A549 (cell line): ENCODE measurements around the gene ADARB2. TPM values are rescaled to one million over a fixed set of nuclear protein-coding genes. Genes with fewer than 3 reads are reported as not detected.

Experiments used
- ATAC-seq, 2 experiments: fragments of 200-7000 bp in 1 of 2; fragments of >200 bp in 1 of 2; cut with Nextera tagmentation in 1 of 2; cut with Tn5 transposase in 1 of 2; 3 replicates each; pipeline versions ENCODE4 v1.8.0 to v1.9.1; 2018 to 2020; ENCODE audit warnings: mild to moderate bottlenecking in 1 of 2, moderate library complexity in 1 of 2
- CTCF ChIA-PET: fragments of 300-600 bp; sonication (Branson Sonifier 250); formaldehyde crosslinking; extraction: SDS; loops from one replicate; lab custom pipeline; 2021; ENCODE audit warnings: antibody characterized with exemption, inconsistent platforms; lab: Yijun Ruan, JAX
- POLR2A ChIA-PET: fragments of 350-600 bp; formaldehyde crosslinking; extraction: SDS; loops from one replicate; lab custom pipeline; 2021; ENCODE audit warnings: antibody characterized with exemption, inconsistent platforms; lab: Yijun Ruan, JAX
- DNase-seq, 2 experiments: peaks; one replicate each; pipeline versions ENCODE4 v3.0.0 to v3.0.0-alpha.2; 2011 to 2016; ENCODE audit warnings: low read depth in 1 of 2, low spot score in 1 of 2
- FAIRE-seq: peaks from 2 replicates; lab custom pipeline; 2011; peaks lifted over from hg19 to GRCh38; lab: Jason Lieb, UNC
- H3K27ac ChIP-seq, 2 experiments: fragments of >200 bp; sonication (Bioruptor Twin); formaldehyde crosslinking; 3 replicates each; pipeline ENCODE4 v1.5.1; 2016 to 2017
- H3K4me1 ChIP-seq: fragments of >200 bp; sonication (Bioruptor Twin); formaldehyde crosslinking; 3 replicates; pipeline ENCODE4 v1.6.1; 2016
- H3K4me2 ChIP-seq: fragments of >200 bp; sonication (Bioruptor Twin); formaldehyde crosslinking; 3 replicates; pipeline ENCODE4 v1.6.1; 2016
- H3K4me3 ChIP-seq: fragments of >200 bp; sonication (Bioruptor Twin); formaldehyde crosslinking; 3 replicates; pipeline ENCODE4 v1.5.1; 2016
- H3K9me3 ChIP-seq: fragments of >200 bp; sonication (Bioruptor Twin); formaldehyde crosslinking; 3 replicates; pipeline ENCODE4 v1.6.1; 2016
- CEBPB ChIP-seq, 2 experiments: fragments of >200 bp in 1 of 2; sonication (Bioruptor Twin) in 1 of 2; formaldehyde crosslinking in 1 of 2; IDR thresholded peaks; 2 replicates each; pipeline ENCODE4 v1.6.1; 2012 to 2016
- CHD4 ChIP-seq: fragments of 200-600 bp; sonication (generic); IDR thresholded peaks from 2 replicates; pipeline ENCODE4 v1.6.1; 2016; ENCODE audit warnings: antibody characterized with exemption, mild to moderate bottlenecking, borderline replicate concordance
- CTCF ChIP-seq: fragments of >200 bp; sonication (Bioruptor Twin); formaldehyde crosslinking; IDR thresholded peaks from 3 replicates; pipeline ENCODE4 v1.5.1; 2016
- EHF ChIP-seq: fragments of 250-450 bp; sonication (Bioruptor Pico); IDR thresholded peaks from 2 replicates; pipeline ENCODE4 v1.5.0; 2020; ENCODE audit warnings: mild to moderate bottlenecking
- EP300 ChIP-seq, 2 experiments: fragments of >200 bp; sonication (Bioruptor Twin); formaldehyde crosslinking; IDR thresholded peaks; 2 replicates in 1 of 2; 3 replicates in 1 of 2; pipeline ENCODE4 v1.6.1; 2016 to 2017
- FOXS1 ChIP-seq: fragments of 250-450 bp; sonication (Bioruptor Pico); IDR thresholded peaks from 2 replicates; pipeline ENCODE4 v1.5.0; 2020; ENCODE audit warnings: mild to moderate bottlenecking, moderate library complexity
- GATA3 ChIP-seq: IDR thresholded peaks from 2 replicates; pipeline ENCODE4 v1.6.1; 2012; ENCODE audit warnings: borderline replicate concordance
- HDAC2 ChIP-seq: fragments of 200-600 bp; sonication (generic); IDR thresholded peaks from 2 replicates; pipeline ENCODE4 v1.6.1; 2016
- HES2 ChIP-seq: fragments of >200 bp; sonication (Bioruptor Twin); formaldehyde crosslinking; IDR thresholded peaks from 2 replicates; pipeline ENCODE4 v1.6.1; 2016
- HEYL ChIP-seq: fragments of 250-450 bp; sonication (Bioruptor Pico); IDR thresholded peaks from 2 replicates; pipeline ENCODE4 v1.8.0; 2021; ENCODE audit warnings: mild to moderate bottlenecking, moderate library complexity
- HMGXB4 ChIP-seq: fragments of 250-450 bp; sonication (Bioruptor Pico); IDR thresholded peaks from 2 replicates; pipeline ENCODE4 v1.5.0; 2021; ENCODE audit warnings: mild to moderate bottlenecking, moderate library complexity, borderline replicate concordance
- JUN ChIP-seq, 2 experiments: fragments of >200 bp; sonication (Bioruptor Twin); formaldehyde crosslinking; IDR thresholded peaks; 2 replicates in 1 of 2; 3 replicates in 1 of 2; pipeline ENCODE4 v1.6.1; 2016 to 2017
- JUNB ChIP-seq: fragments of >200 bp; sonication (Bioruptor Twin); formaldehyde crosslinking; IDR thresholded peaks from 2 replicates; pipeline ENCODE4 v1.6.1; 2016
- NPAS2 ChIP-seq: fragments of 250-450 bp; sonication (Bioruptor Pico); IDR thresholded peaks from 2 replicates; pipeline ENCODE4 v1.8.0; 2022; ENCODE audit warnings: mild to moderate bottlenecking, moderate library complexity, borderline replicate concordance
- PBX3 ChIP-seq: IDR thresholded peaks from 2 replicates; pipeline ENCODE4 v1.6.1; 2012
- POLR2AphosphoS2 ChIP-seq: conservative IDR thresholded peaks from 2 replicates; pipeline ENCODE4 v1.6.1; 2012; ENCODE audit warnings: low read length, improper control_type of control experiment, inconsistent platforms
- RCOR1 ChIP-seq: fragments of 150-350 bp; IDR thresholded peaks from 2 replicates; pipeline ENCODE4 v1.6.1; 2014; ENCODE audit warnings: antibody characterized with exemption, low read length, low read depth
- REST ChIP-seq: fragments of 200-600 bp; sonication (generic); IDR thresholded peaks from 2 replicates; pipeline ENCODE4 v1.6.1; 2016; ENCODE audit warnings: antibody characterized with exemption, mild to moderate bottlenecking, moderate library complexity
- RFX5 ChIP-seq: fragments of 450-650 bp; IDR thresholded peaks from 2 replicates; pipeline ENCODE4 v1.7.1; 2014; ENCODE audit warnings: antibody characterized with exemption, mild to moderate bottlenecking, moderate library complexity
- RNF2 ChIP-seq: fragments of 200-600 bp; sonication (generic); IDR thresholded peaks from 2 replicates; pipeline ENCODE4 v1.6.1; 2016; ENCODE audit warnings: low read depth, mild to moderate bottlenecking, antibody characterized with exemption, moderate library complexity, borderline replicate concordance
- SREBF2 ChIP-seq: fragments of 450-650 bp; IDR thresholded peaks from 2 replicates; pipeline ENCODE4 v1.6.1; 2014; ENCODE audit warnings: mild to moderate bottlenecking, moderate library complexity
- ZNF302 ChIP-seq: fragments of 250-450 bp; sonication (Bioruptor Pico); IDR thresholded peaks from 2 replicates; pipeline ENCODE4 v1.9.0; 2021; ENCODE audit warnings: inconsistent platforms, mild to moderate bottlenecking, moderate library complexity
- ZSCAN20 ChIP-seq: fragments of 250-450 bp; sonication (Bioruptor Pico); IDR thresholded peaks from 2 replicates; pipeline ENCODE4 v1.8.0; 2022; ENCODE audit warnings: mild to moderate bottlenecking, moderate library complexity
- WGBS: methylation state at CpG from one replicate; pipeline ENCODE4 v1.1.6; 2017; ENCODE audit errors: missing lambda C conversion rate; 5-methylcytosine and 5-hydroxymethylcytosine counted together
- polyA plus RNA-seq, 4 experiments: library from polyadenylated mRNA; depleted of rRNA in 3 of 4; stranded (reverse); fragments of >200 nt; fragmentation: RNase III in 1 of 4; extraction: RNeasy Plus Mini Kit Qiagen cat#74134 plus additional on column Dnase treatment in 1 of 4; gene quantifications; 2 replicates in 3 of 4; 3 replicates in 1 of 4; pipeline ENCODE4 v1.2.3, GENCODE V29; 2011 to 2017

Gene ADARB2
- polyA plus RNA-seq, 2 of the 4 experiments (the other 2 are of a cell fraction): not detected

- DNase-seq (no peak), FAIRE-seq (no peak), ATAC-seq (no peak)
- 8% methylated on average over 3 of the region's 3 CpGs for WGBS
- Histone ChIP-seq H3K4me3 (no peak overlapping the region), H3K4me2 (no peak overlapping the region), H3K4me1 (no peaks in the 10 kb centered on the region), H3K9me3 (no peaks in the 10 kb centered on the region), H3K27ac (no peak overlapping the region)
- ChIA-PET POLR2A (no interaction called here), CTCF (no interaction called here)
- TF ChIP-seq PBX3 (no peak), POLR2AphosphoS2 (no peak), HEYL (CRISPR knock-in tag) (no peak)
Measured at GRCh38 chr10:1661416-1661815, 75.9 kb downstream of the ADARB2 start.

GRCh38 chr10:1660815-1661214 lies 76.5 kb downstream of the ADARB2 start:
- TF ChIP-seq ZNF302 (no peak), SREBF2 (no peak), EHF (CRISPR knock-in tag) (no peak), CEBPB (IDR thresholded peaks at IDR 0.05) (no peak), EP300 (IDR thresholded peaks at IDR 0.05) (no peak)
- FAIRE-seq (no peak), DNase-seq (no peak), ATAC-seq (no peak)
- no peak overlapping the region for H3K4me2 ChIP-seq
- 22% methylated on average over 5 of the region's 5 CpGs for WGBS
- H3K4me3 ChIP-seq: no peak overlapping the region
- H3K4me1 ChIP-seq: no peaks in the 10 kb centered on the region
- POLR2A ChIA-PET: no interaction called here
- CTCF ChIA-PET: no interaction called here
- no peaks in the 10 kb centered on the region for H3K9me3 ChIP-seq
- H3K27ac ChIP-seq: no peak overlapping the region

- ChIA-PET CTCF (no interaction called here), POLR2A (no interaction called here)
- no peak for TF ChIP-seq RCOR1
- TF ChIP-seq CHD4: no peak
- no peak for TF ChIP-seq FOXS1 (CRISPR knock-in tag)
- no peak for TF ChIP-seq NPAS2 (CRISPR knock-in tag)
- no peak for TF ChIP-seq HES2
- TF ChIP-seq GATA3: no peak
- TF ChIP-seq RFX5: no peak
- H3K4me1 ChIP-seq: no peaks in the 10 kb centered on the region
- H3K27ac ChIP-seq: no peak overlapping the region
- no peaks in the 10 kb centered on the region for H3K9me3 ChIP-seq
- H3K4me3 ChIP-seq: no peak overlapping the region
- 26% methylated on average over 7 of the region's 7 CpGs for WGBS
- H3K4me2 ChIP-seq: no peak overlapping the region
- ATAC-seq (no peak), FAIRE-seq (no peak), DNase-seq (no peak)
Measured at GRCh38 chr10:1660386-1660785, 76.9 kb downstream of the ADARB2 start.

- no peak overlapping the region for H3K27ac ChIP-seq
- no peak overlapping the region for H3K4me2 ChIP-seq
- FAIRE-seq (no peak), ATAC-seq (no peak), DNase-seq (no peak)
- H3K4me3 ChIP-seq: no peak overlapping the region
- no peaks in the 10 kb centered on the region for H3K9me3 ChIP-seq
- 28% methylated on average over 21 of the region's 21 CpGs for WGBS
- CTCF ChIA-PET: interaction anchor here (0.5 kb wide), 1 partner anchor 59 kb away, joined by 3 read pairs; no protein-coding TSS in a partner anchor
- POLR2A ChIA-PET: no interaction called here
- no peaks in the 10 kb centered on the region for H3K4me1 ChIP-seq
- TF ChIP-seq HDAC2 (no peak), ZSCAN20 (CRISPR knock-in tag) (no peak), JUNB (no peak), REST (no peak), EP300 (IDR thresholded peaks at IDR 0.05) (no peak), JUN (IDR thresholded peaks at IDR 0.05) (no peak), CTCF (no peak), SREBF2 (no peak), HMGXB4 (no peak), RNF2 (no peak)
Measured at GRCh38 chr10:1659221-1659791, 78.0 kb downstream of the ADARB2 start.
